Esophagus squamous epithelium (tissue), 5 donors: ENCODE data around the gene CHAF1B. TPM values are rescaled to one million over a fixed set of nuclear protein-coding genes. Genes with fewer than 3 reads are reported as not detected.

ENCODE experiments used
- DNase-seq: peaks from one replicate; lab custom pipeline; 2025; lab: John Stamatoyannopoulos, UW
- H3K27ac ChIP-seq, 4 donors: fragments of 200-600 bp; sonication (generic); one replicate each; pipeline ENCODE4 v1.5.1; 2016 to 2019; ENCODE audit warnings: mild to moderate bottlenecking in 1 of 4
- H3K27me3 ChIP-seq, 4 donors: fragments of 200-600 bp; sonication (generic); 1 replicate in 3 of 4; 2 replicates in 1 of 4; pipeline versions ENCODE4 v1.5.1 to v1.6.0; 2017 to 2021; ENCODE audit warnings: antibody characterized with exemption in 1 of 4
- H3K36me3 ChIP-seq, 3 donors: fragments of 200-600 bp; sonication (generic); one replicate each; pipeline ENCODE4 v1.5.1; 2016 to 2019
- H3K4me1 ChIP-seq, 3 donors: fragments of 200-600 bp; sonication (generic); one replicate each; pipeline ENCODE4 v1.5.1; 2017 to 2019
- H3K4me3 ChIP-seq, 4 donors: fragments of 200-600 bp; sonication (generic); 1 replicate in 3 of 4; 2 replicates in 1 of 4; pipeline ENCODE4 v1.5.1; 2016 to 2019; ENCODE audit warnings: mild to moderate bottlenecking in 2 of 4, moderate library complexity in 1 of 4
- H3K9me3 ChIP-seq, 3 donors: fragments of 200-600 bp; sonication (generic); one replicate each; pipeline ENCODE4 v1.5.1; 2016 to 2019
- CTCF ChIP-seq, 6 experiments: fragments of 450-650 bp in 4 of 6; fragments of 200-600 bp in 2 of 6; sonication (generic) in 2 of 6; IDR thresholded peaks; one replicate each; pipeline ENCODE4 v1.5.1; 2016 to 2019; ENCODE audit warnings: antibody characterized with exemption in 6 of 6, mild to moderate bottlenecking in 4 of 6, moderate library complexity in 4 of 6
- POLR2A ChIP-seq, 4 donors: fragments of 450-650 bp; IDR thresholded peaks; one replicate each; pipeline ENCODE4 v1.6.1; 2017; ENCODE audit warnings: antibody characterized with exemption in 4 of 4, mild to moderate bottlenecking in 4 of 4, moderate library complexity in 3 of 4
- WGBS, 2 donors: methylation state at CpG; one replicate each; pipeline ENCODE4 v1.1.5; 2018; 5-methylcytosine and 5-hydroxymethylcytosine counted together
- intact Hi-C: fragments of 100-400 bp; cut with DNase I; formaldehyde crosslinking; loops from one replicate; pipeline ENCODE4 v1.15.0; 2022
- total RNA-seq, 4 donors: library from RNA; depleted of rRNA; stranded (reverse); fragments of >200 nt; gene quantifications; one replicate each; pipeline ENCODE4 v1.1.0, GENCODE V29; 2016
- donor health status: DM: yes; HTN: yes; CAD: no.

The CHAF1B gene
- total RNA-seq, 4 donors from 2014 or later = 2.4 to 6.6 (median 4.3) TPM

GRCh38 chr21:36347278-36347961 lies 37.8 kb upstream of the CHAF1B start:
- TF ChIP-seq POLR2A (IDR thresholded peaks at IDR 0.05) = no peak
- no peak for DNase-seq
- peaks cover 34 to 100% (median 59%) of the 10 kb centered on the region in 3 donors for H3K36me3 ChIP-seq
- H3K4me3 ChIP-seq = no peak overlapping the region
- no peaks in the 10 kb centered on the region for H3K9me3 ChIP-seq
- H3K27me3 ChIP-seq = no peaks in the 10 kb centered on the region
- no peak overlapping the region for H3K27ac ChIP-seq
- WGBS, 2 donors = 86 to 89% methylated on average over 3 of the region's 3 CpGs
- intact Hi-C loops = no loop called here
- H3K4me1 ChIP-seq = no peaks in the 10 kb centered on the region

GRCh38 chr21:36347962-36348328 lies 37.2 kb upstream of the CHAF1B start:
- no peaks in the 10 kb centered on the region for H3K9me3 ChIP-seq

GRCh38 chr21:36349315-36349714 lies 35.9 kb upstream of the CHAF1B start:
- Histone ChIP-seq H3K27me3 (no peaks in the 10 kb centered on the region), H3K9me3 (no peaks in the 10 kb centered on the region), H3K4me1 (no peaks in the 10 kb centered on the region), H3K27ac (no peak overlapping the region), H3K36me3 (peaks cover 34 to 100% (median 46%) of the 10 kb centered on the region in 3 donors), H3K4me3 (no peak overlapping the region)
- TF ChIP-seq CTCF (IDR thresholded peaks at IDR 0.05) (no peak), POLR2A (IDR thresholded peaks at IDR 0.05) (no peak)
- no peak for DNase-seq
- WGBS, 2 donors = 92 to 95% methylated on average over 2 of the region's 2 CpGs
- intact Hi-C loops = no loop called here

More at GRCh38 chr21:36347962-36348328, 37.2 kb upstream of the CHAF1B start:
- no peak overlapping the region for H3K4me3 ChIP-seq
- H3K4me1 ChIP-seq = no peaks in the 10 kb centered on the region
- H3K36me3 ChIP-seq = peaks cover 34 to 100% (median 55%) of the 10 kb centered on the region in 3 donors
- 60 to 78% methylated on average over 2 of the region's 2 CpGs for WGBS, 2 donors
- no peak for TF ChIP-seq CTCF (IDR thresholded peaks at IDR 0.05)
- no peak for TF ChIP-seq POLR2A (IDR thresholded peaks at IDR 0.05)
- intact Hi-C loops = no loop called here
- no peak overlapping the region for H3K27ac ChIP-seq
- DNase-seq = no peak
- H3K27me3 ChIP-seq = no peaks in the 10 kb centered on the region

- no peak overlapping the region for H3K27ac ChIP-seq
- intact Hi-C loops = no loop called here
- no peaks in the 10 kb centered on the region for H3K9me3 ChIP-seq
- TF ChIP-seq POLR2A (IDR thresholded peaks at IDR 0.05) = no peak
- TF ChIP-seq CTCF (IDR thresholded peaks at IDR 0.05) = no peak
- no peaks in the 10 kb centered on the region for H3K4me1 ChIP-seq
- no peak overlapping the region for H3K4me3 ChIP-seq
- peaks cover 36 to 100% (median 38%) of the 10 kb centered on the region in 3 donors for H3K36me3 ChIP-seq
- 88 to 97% methylated on average over 11 of the region's 11 CpGs for WGBS, 2 donors
- no peaks in the 10 kb centered on the region for H3K27me3 ChIP-seq
- no peak for DNase-seq
These were observed 34.8 kb upstream of the CHAF1B start for GRCh38 chr21:36350282-36350910.

- Histone ChIP-seq H3K4me3 (no peak overlapping the region), H3K27ac (no peak overlapping the region), H3K4me1 (no peaks in the 10 kb centered on the region), H3K27me3 (no peaks in the 10 kb centered on the region), H3K9me3 (no peaks in the 10 kb centered on the region), H3K36me3 (peaks cover 13 to 100% (median 29%) of the 10 kb centered on the region in 3 donors)
- intact Hi-C loops = no loop called here
- WGBS, 2 donors = 75 to 79% methylated on average over 5 of the region's 5 CpGs
- no peak for TF ChIP-seq CTCF (IDR thresholded peaks at IDR 0.05)
- DNase-seq = no peak
These were observed 30.1 kb upstream of the CHAF1B start for GRCh38 chr21:36354918-36355680.
